MV-4-11 (cell line): ENCODE data around the gene TMEM184A.
A peak's percentile ranks its signal among the peaks of the same experiment; 100 is the strongest.

ENCODE experiments used
- DNase-seq: peaks from one replicate; lab custom pipeline; 2025; lab: John Stamatoyannopoulos, UW

TMEM184A gene

DNA sequence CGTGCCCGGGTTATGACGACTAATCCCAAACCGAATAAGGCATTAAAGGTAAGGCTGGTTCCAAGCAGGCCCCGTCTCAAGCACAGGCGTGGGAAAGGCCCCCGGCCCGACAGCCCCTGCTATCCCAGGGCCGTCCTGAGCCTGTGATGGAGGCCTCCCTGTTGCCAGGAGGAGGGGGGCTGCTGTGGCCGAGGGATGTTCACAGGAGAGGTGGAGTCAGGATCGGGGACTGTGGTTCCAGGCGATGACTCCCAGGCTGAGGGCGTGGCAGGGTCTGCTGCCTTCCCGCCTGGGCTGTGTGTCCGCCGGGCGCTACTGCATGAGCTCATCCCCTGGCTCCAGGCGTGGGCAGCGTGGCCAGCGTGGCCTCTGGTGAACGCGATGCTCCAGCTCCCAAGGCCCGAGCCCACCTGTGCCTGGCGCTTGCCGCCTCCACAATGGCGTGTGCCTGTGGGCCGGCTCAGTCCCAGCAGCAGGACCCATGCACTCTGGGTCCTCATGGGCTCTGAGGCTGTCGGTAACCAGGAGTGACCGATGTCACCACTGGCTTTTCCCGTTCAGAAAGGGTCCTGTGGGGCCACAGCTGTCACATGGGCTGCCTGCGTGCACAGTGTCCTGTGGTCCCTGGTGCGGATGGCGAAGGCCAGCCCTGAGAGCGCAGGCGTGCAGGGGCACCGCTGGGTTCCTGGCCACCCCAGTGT is 16.7 kb downstream of the TMEM184A start:
- DNase-seq, result no peak

DNA sequence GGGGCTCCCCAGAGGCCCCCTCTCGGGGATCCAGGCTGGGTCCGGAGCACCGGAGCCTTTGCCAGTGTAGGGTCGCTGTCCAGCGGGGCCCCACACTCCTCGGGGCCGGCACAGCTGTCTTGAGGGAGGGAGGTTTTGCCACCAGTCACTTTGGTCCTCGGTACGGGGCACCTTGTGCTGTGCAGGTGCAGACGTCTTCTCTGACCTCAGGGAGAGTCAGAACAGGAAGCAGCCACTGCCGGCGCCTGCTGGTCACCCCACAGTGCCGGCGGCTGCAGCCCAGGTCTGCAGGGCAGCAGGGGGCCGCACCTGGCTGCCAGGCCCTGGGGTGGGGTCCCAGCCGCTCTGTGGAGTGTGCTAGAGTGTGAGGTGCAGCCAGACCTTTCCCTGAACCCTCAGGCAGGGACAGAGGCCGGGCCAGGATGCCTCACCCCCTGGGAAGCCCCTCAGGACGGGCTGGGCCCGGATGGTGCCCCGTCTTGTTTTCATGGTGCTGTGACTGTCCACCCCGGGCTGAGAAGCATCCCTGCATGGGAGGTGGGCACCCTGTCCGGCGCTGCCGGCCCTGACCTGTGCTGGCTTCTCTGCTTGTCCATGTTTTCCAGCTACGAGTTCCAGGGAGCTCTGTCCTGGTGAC is 17.3 kb downstream of the TMEM184A start:
- DNase-seq, result no peak

DNA sequence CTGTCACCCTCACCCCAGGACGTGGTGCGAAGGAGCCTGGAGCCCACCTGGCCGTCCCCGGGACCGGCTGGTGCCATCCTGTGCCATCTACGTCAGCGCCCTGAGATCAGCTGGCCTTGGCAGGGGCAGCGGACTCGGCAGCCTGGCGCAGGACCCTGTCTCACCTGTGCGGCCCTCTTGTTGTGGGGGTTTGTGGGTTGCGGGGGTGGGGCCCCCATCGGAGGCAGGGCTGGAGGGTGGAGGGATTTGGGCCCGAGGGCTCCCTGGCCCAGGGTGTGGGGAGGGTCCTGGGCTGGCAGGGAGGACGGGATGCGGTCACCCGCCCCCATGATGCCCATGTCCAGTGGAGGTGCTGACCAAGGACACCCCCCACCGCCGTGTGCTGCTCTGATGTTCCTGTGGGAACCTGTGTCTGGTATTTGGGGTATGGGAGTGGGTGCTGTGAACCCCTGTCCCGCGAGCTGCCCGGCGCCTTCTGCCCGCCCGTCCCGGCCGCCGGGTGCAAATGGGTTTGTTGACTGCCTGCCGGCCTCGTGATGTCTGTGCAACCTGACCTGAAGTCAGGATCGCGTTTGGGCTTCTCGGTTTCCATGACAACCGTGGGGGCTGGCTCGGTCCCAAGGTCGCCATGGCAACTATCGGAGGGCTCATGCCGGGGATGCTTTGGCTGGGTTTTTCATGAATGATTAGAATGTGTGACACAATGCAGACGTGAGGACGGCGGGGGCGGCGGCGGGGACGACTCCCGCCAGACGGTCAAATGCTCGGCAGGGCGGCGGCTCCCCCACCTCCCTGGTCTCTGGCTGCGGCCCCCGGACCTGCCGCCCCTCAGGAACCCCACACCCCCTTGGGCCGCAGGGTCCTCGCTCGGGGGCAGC is 18.2 kb downstream of the TMEM184A start:
- no peak for DNase-seq

DNA sequence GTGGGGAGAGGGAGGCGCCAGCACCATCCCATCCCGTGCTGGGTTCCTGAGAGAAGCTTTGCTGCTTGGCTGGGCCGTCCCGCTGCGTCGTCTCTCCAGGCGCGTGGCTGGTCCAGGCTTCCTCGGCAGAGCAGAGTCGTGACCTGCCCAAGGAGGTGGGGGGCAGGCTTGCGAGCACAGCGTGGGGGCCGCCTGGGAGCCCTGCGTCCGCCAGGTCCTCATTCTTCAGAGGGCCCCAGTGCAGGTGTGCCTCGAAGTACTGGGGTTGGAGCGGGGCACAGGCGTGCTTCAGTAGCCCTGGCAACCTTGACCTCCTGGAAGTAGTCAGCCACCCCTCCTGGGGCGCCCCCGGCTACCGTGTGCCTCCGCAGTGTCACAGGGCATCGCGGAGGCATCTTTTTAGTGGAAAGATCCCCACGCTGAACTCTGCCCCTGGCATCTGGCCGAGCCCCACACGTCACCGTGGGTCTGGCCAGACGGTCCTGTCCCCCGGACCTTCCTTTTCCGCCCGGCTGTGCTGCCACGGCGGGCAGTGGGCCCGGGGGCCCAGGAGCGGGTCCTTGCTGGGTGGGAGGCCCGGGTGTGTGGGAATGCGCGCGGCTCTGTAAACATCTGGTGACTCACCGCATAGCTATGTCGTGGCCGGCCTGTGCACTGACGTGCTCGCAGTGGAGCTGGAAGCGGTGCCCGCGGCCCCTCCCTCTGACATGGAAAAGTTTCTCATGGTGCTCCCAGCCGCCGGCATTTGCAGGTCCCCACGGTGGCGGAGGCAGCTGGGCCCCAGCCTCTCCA is 19.1 kb downstream of the TMEM184A start:
- peak; percentile 17 for DNase-seq

DNA sequence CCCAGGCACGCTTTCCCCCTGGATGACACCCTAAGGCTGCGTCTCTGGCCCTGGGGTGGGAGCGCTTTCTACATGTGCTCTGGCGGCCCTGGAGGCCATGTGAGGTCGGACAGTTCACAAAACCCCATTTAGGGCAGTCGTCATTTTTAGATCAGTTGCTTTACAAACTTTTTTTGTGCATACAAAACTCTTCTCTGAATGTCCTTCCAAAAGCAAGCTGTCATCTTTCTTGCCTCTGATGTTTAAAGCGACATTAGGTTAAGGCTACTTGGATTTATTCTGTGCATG is 19.6 kb downstream of the TMEM184A start:
- DNase-seq, result no peak

DNA sequence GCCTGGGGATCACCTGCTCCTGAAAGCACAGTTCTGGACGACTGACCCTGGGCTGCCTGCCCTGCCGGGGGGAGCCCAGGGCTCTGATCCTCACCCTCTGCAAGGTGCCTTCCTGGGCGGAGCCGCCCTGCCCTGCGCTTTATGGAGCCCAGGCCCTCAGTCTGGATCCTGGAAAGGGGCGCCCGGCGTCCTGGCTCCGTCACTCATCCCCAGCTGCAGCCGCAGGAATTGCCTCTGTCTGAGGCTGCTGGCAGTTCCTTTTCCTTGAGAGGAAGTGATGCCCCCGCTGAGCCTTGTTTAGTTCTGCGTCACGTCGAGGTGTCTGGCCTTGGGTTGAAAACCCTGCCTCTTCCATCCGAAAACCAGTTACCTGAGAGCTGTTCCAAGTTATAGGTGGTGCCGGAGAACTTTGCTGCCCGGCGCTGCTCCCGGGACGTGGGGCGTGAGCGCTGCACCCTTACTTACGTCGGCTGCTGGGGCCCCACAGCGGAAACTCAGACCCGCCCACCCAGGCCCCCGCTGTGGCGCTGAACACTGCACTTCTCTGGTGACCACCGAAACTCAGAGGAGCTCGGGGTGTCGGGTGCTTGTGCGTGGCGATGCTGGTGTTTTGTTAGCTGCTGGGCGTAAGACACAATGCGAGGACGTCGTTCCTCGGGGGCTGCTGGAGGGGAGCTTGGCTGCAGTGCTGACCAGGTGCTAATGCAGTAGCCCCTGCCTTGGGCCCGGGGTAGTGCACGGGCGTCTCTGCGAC is 20.1 kb downstream of the TMEM184A start:
- peak; percentile 45 for DNase-seq

DNA sequence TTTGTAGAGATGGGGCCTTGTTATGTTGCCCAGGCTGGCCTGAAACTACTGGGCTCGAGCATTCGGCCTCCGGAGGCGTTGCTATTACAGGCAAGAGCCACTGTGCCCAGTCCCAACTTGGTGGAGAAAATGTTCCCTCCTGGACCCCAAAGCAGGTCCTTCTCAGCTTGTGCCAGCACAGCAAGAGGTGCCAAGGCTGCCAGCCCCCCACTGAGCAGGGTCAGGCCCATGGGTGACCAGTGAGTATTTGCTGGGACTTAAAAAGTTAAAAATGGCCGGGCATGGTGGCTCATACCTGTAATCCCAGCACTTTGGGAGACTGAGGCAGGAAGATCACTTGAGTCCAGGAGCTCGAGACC is 20.9 kb downstream of the TMEM184A start:
- DNase-seq, result no peak

DNA sequence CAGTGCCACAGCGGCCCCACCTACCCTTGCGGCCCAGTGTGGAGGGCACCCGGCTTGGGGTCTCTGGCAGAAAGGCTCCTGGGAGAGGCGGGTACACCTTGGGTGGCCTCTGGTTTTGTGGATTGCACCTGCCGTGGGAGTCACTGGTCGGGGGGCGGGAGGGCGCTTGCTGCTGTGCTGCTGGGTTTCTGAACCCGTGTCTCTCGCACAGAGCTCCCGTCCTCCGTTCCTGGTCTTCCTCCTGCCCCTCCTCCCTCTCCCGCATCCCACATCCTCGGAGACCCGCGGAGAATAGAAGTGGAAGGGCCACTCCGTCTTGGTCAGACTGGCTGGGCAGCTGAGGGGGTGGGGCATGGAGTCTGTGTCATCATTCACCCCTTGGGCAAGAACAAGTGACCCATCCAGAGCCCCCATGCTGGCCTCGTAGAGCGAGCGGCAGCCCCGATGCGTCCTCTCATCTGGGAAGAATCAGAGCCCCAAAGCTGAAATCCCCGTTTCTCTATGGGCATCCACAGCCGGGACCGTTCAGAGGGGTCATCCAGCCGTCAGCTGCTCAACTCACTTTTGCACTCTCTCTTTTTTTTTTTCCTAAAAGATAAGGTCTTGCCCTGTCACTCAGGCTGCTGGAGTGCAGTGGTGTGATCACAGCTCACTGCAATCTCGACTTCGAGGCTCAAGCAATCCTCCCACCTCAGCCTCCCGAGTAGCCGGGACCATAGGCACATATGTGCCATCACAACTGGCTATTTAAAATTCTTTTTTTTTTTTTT is 21.5 kb downstream of the TMEM184A start:
- no peak for DNase-seq

DNA sequence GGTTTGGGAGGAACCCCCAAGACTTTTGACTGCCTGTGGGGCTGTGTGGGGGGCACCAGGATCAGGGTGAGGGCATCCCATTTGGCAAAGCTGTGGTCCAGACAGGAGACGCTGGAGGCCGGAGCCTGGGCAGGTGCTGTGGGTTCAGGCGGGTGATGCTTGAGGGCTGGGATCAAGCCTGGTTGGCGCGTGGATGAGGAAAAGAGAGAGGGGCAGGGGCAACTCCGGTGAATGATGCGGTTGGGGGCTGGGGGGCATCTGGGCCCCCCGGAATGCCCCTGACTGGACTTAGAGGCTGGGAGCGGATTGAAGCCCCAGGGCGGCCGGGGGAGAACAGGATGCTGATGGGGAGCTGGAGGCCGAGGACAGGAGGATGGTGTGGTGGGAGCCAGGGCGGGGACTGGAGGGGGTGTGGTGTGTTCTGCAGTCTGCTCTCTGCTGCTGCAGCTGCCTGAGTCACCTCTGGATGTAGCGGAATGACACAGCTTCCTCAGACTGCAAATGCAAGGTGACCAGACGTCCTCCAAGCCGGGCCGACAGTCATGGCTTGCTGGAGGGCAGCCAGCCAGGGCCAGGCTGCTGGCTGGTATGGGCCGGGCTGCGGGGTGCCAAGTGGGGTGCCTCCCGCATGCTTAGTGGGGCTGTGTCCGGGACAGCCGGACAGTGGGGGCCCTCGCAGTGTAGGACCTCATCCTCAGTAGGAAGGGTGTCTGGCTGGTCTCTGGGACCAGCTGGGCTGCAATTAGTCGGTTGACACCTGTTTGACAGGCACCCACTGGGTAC is 22.3 kb downstream of the TMEM184A start:
- DNase-seq, result peak; percentile 8

DNA sequence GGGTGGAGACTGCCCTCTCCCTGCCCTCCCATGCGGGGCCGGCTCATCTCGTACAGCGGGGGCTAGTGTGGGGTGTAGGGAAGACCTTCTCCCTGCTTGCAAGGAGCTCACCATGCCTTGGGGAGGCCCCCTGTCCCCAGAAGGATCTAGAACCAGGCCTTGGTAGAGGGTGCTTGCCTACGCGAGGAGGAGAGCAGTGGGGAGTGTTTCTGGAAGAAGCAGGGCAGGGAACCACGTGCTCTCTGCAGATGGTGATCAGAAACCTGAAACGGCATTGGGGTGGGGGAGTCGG is 22.8 kb downstream of the TMEM184A start:
- DNase-seq, result no peak

DNA sequence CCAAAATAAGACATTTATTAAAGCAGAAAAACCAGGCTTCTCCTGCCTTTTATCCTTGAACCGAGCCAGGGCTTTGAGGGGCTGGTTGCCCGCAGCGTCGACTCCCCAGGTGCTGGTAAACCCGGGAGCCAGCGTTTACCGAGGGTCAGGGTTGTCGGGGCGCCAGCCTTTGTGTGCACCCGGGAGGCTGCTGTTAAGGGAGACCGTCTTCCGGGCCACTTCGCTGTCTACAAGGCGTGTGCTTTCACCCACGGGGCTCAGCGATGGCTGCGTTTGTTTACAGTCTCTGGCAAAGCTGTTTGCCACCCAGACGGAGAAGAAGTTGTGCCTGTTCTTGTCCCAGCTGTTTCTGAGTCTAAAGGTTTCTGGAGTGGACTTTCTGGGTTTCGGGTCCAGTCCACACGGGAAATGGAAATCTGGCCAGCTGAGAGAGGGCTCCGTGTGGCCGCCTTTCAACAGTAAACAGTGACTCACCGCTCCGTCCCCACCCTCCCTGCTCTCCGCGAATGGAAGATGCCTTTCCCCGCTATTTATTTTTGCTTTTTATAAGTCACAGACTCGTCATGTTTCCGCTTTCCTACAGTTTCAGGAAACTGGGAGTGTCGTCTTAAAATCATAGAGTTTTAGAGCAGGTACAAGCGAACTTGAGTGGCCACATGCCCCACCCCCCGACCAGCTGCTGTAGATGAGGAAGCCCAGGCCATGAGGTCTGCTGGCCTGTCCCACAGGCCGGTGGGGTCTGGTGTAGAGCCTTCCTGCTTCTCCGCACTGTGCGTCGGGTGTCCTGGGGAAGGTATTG is 23.4 kb downstream of the TMEM184A start:
- DNase-seq, result peak; percentile 91

DNA sequence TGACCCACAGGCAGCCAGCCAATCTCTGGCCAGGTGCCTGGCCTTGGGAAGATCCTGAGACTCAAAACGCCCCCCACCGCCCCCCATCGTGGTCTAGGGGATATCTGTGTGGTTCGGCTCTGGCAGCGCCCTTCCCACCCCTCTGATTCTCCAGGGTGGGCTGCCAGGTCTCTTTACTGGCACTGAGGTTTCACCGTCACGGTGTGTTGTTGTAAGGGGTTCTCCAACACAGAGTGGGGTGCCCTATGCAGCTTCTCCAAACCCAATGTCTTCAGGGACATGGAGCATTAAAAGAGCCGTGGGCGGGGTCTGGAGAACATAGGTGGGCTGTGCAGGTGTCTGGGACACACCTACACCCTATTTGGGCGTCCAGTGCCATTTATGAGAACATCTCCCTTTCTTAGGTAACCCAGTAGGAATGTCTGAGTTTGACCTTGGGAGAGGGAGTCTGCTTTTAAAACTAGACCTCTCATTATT is 24.0 kb downstream of the TMEM184A start:
- no peak for DNase-seq

DNA sequence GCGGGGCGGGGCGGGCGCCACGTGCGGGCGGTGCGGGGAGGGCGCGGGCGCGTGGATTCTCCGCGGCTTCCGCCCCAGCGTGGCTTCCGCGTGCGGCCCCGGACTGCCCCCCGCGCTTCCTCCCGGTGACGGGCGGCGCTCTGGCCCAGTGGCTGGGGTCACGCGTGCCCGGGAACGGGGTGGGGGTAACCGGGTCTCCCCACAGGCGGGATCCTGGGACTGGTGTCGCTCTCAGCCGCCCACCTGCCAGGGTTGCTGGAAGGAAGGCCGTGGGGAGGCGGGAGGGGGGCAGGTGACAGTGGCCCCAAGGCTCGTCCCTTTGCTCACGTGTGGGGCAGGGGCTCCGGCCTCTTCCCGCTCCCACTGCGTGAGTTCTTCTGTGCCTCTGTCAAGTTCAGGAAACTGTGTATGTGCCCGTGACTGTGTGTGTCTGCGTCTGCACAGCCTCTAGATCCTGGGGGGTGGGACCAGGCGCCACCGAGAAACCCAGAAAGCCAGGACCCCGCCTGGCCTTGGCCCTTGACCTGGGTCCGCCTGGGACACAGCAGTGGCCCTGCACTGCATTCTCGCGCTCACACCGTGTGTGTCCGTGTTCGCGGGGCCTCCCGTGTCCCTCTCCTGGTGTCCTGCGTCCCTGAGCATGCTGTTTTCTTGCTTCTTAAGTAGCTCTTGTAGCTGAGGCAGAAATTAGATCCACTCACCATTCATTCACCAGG is 24.6 kb downstream of the TMEM184A start:
- DNase-seq, result no peak

DNA sequence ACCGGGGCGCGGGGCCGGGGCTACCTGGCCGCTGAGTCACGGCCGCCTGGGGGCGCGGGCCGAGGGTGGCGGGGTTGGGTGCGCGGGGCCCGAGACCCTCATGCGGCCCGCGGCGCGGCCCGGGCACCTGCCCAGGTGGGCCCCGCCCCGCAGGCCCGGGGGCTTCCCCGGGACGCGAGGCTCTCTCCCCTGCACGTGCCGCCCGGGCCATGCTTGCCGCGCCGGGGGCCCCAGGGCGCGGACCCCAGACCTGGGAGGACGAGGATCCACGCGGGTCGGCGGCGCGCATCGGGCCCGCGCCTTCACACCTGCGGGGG is 25.1 kb downstream of the TMEM184A start:
- DNase-seq, result no peak

DNA sequence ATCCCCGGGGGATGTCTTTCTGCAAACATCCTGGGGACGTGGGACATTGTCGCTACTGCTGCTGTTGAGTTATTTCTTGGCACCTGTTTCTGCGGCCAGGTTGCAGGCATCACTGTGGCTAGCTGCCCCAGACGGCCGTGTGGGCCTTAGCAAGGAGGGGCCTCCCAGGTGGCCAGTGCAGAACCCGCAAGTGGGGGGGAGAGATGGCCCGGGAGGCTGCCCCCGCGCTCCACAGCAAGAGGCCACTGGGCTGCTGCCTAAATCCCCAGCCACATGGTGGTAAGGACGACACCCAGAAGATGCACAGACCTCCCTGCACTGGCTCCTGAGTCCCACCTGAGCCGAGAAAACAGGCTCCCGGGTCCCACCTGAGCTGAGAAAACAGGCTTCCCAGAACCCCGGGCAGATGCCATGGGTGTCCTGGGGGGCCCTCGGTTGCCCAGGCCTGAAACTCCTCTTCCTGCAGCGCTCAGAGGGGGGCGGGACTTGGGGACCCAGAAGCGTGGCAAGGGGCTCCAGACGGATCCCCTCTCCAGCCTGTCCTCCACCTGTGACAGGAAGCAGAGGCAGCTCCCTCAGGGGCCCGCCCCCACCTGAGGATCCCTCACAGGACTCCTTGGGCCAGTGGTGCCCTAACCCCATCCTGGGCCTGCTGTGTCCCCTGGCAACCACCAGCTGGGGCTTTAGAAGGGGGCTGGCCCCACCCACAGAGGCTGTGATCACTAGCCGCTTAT is 26.5 kb downstream of the TMEM184A start:
- DNase-seq, result no peak

DNA sequence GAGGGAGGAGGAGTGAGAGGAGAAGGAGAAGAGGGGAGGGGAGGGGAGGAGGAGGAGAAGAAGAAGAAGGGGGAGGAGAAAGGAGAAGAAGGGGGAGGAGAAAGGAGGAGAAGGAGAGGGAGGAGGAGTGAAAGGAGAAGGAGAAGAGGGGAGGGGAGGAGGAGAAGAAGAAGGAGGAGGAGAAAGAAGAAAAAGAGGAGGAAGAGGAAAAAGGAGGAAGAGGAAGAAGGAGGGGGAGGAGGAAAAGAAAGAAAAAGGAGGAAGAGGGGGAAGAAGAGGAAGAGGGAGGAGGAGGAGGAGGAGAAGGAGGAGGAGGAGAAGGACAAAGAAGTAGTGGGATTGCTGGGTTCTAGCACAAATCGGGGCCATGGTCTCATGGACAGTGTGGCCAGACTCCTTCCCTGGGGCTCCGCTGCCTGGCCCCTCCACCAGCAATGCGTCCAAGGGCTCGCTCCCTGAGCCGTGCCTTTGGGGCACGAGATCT is 29.7 kb downstream of the TMEM184A start:
- peak; percentile 34 for DNase-seq

DNA sequence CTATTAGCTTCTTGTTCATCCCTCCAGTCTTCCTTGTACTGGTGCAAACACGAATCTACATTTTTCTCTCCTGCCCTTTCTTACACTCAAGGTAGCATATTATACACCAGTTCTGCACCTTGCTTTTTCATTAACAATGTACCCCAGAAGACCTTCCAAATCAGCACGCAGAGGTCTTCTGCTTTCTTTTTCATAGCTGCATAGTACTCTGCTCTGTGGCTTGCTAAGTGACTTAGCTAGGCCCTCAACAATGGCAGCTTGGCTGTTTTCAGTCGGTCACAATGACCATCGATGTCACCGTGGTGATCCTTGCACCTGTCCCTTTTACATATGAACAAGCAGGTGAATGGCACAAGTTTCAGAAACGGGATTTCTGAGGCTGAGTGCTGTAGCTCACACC is 30.6 kb downstream of the TMEM184A start:
- no peak for DNase-seq

DNA sequence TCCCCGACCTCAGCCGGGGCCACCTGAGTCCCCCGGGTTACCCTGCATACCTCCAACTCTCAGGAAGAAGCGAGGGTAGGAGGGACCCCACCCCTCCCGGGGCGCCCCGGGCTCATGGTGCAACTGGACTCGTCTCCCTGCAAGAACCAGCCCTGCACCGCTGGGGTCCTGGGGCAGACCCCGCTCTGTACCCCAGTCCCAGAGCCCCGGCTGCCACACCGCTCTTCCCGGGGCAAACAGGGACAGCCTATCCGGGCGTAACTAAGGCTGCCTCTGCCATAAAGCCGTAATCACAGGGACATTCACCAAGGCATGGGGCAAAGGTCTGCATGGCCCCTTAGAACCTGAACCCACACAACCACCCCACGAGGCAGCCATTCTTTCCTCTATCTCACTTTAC is 32.2 kb downstream of the TMEM184A start:
- DNase-seq, result no peak
